Suprapubic skin (tissue), 4 donors: ENCODE measurements around the gene THRAP3. TPM values are rescaled to one million over a fixed set of nuclear protein-coding genes. Genes with fewer than 3 reads are reported as not detected.

ENCODE experiments used
- DNase-seq, 2 donors: peaks; one replicate each; pipeline ENCODE4 v3.0.0-alpha.2; 2019; ENCODE audit warnings: low spot score in 2 of 2
- H3K27ac ChIP-seq: fragments of 200-600 bp; sonication (generic); one replicate; pipeline ENCODE4 v1.5.1; 2019
- H3K27me3 ChIP-seq: fragments of 200-600 bp; sonication (generic); one replicate; pipeline ENCODE4 v1.5.1; 2019
- H3K36me3 ChIP-seq: fragments of 200-600 bp; sonication (generic); one replicate; pipeline ENCODE4 v1.5.1; 2019
- H3K4me1 ChIP-seq: fragments of 200-600 bp; sonication (generic); one replicate; pipeline ENCODE4 v1.5.1; 2019
- H3K4me3 ChIP-seq: fragments of 200-600 bp; sonication (generic); one replicate; pipeline ENCODE4 v1.5.1; 2019; ENCODE audit warnings: mild to moderate bottlenecking
- H3K9me3 ChIP-seq: fragments of 200-600 bp; sonication (generic); one replicate; pipeline ENCODE4 v1.5.1; 2019
- CTCF ChIP-seq, 2 donors: fragments of 200-600 bp in 1 of 2; fragments of 450-650 bp in 1 of 2; sonication (generic) in 1 of 2; IDR thresholded peaks; one replicate each; pipeline ENCODE4 v1.5.1; 2016 to 2019; ENCODE audit warnings: antibody characterized with exemption in 2 of 2, mild to moderate bottlenecking in 1 of 2, moderate library complexity in 1 of 2
- EP300 ChIP-seq: sonication (generic); formaldehyde crosslinking; IDR thresholded peaks from one replicate; pipeline ENCODE4 v1.6.1; 2017; ENCODE audit warnings: antibody characterized with exemption
- POLR2A ChIP-seq, 2 donors: fragments of 450-650 bp; IDR thresholded peaks; one replicate each; pipeline ENCODE4 v1.6.1; 2017; ENCODE audit warnings: antibody characterized with exemption in 2 of 2, mild to moderate bottlenecking in 2 of 2, moderate library complexity in 2 of 2
- POLR2AphosphoS5 ChIP-seq, 3 donors: sonication (generic); formaldehyde crosslinking; IDR thresholded peaks; one replicate each; pipeline ENCODE4 v1.6.1; 2017; ENCODE audit warnings: antibody characterized with exemption in 3 of 3
- WGBS: methylation state at CpG from one replicate; pipeline ENCODE4 v1.1.5; 2018; 5-methylcytosine and 5-hydroxymethylcytosine counted together
- total RNA-seq, 4 donors: library from RNA; depleted of rRNA; stranded (reverse); fragments of >200 nt; gene quantifications; one replicate each; pipeline ENCODE4 v1.1.0, GENCODE V29; 2016

Gene THRAP3
- total RNA-seq, 4 donors from 2014 or later: 73.3 to 93.3 (median 78.2) TPM

- 3% methylated on average over 28 of the region's 46 CpGs for WGBS
- H3K27ac ChIP-seq: peak overlapping the region; percentile 94
- TF ChIP-seq CTCF (IDR thresholded peaks at IDR 0.05): no peak
- no peak for TF ChIP-seq EP300
- no peak for TF ChIP-seq POLR2AphosphoS5 (IDR thresholded peaks at IDR 0.05)
- peak in 1 of 2 donors; percentile 59 for TF ChIP-seq POLR2A (IDR thresholded peaks at IDR 0.05)
- H3K4me3 ChIP-seq: peak overlapping the region; percentile 69
- DNase-seq: peak; percentile 92 to 94
- H3K27me3 ChIP-seq: no peaks in the 10 kb centered on the region
- peaks cover 20% of the 10 kb centered on the region for H3K4me1 ChIP-seq
- H3K36me3 ChIP-seq: peaks cover 27% of the 10 kb centered on the region
- H3K9me3 ChIP-seq: no peaks in the 10 kb centered on the region
These were observed 82.7 kb downstream of the THRAP3 start for GRCh38 chr1:36306902-36307456.

GRCh38 chr1:36307601-36308330 is 83.5 kb downstream of the THRAP3 start:
- 88% methylated on average over 9 of the region's 10 CpGs for WGBS
- Histone ChIP-seq H3K4me3 (peak overlapping the region; percentile 69), H3K4me1 (peaks cover 20% of the 10 kb centered on the region), H3K27ac (no peak overlapping the region), H3K36me3 (peaks cover 19% of the 10 kb centered on the region), H3K27me3 (no peaks in the 10 kb centered on the region), H3K9me3 (no peaks in the 10 kb centered on the region)
- TF ChIP-seq CTCF (IDR thresholded peaks at IDR 0.05): no peak
- TF ChIP-seq POLR2AphosphoS5 (IDR thresholded peaks at IDR 0.05): no peak
- no peak for TF ChIP-seq EP300
- no peak for TF ChIP-seq POLR2A (IDR thresholded peaks at IDR 0.05)
- DNase-seq: peak in 1 of 2 donors; percentile 65

- peaks cover 4% of the 10 kb centered on the region for H3K36me3 ChIP-seq
- TF ChIP-seq POLR2AphosphoS5 (IDR thresholded peaks at IDR 0.05) (no peak), POLR2A (IDR thresholded peaks at IDR 0.05) (no peak), CTCF (IDR thresholded peaks at IDR 0.05) (no peak)
- peak in 1 of 2 donors; percentile 31 for DNase-seq
- H3K27me3 ChIP-seq: no peaks in the 10 kb centered on the region
- no peak overlapping the region for H3K4me3 ChIP-seq
- no peak overlapping the region for H3K27ac ChIP-seq
- H3K4me1 ChIP-seq: peaks cover 20% of the 10 kb centered on the region
- WGBS: 98% methylated on average over 7 of the region's 7 CpGs
- no peaks in the 10 kb centered on the region for H3K9me3 ChIP-seq
These were observed 85.2 kb downstream of the THRAP3 start for GRCh38 chr1:36309397-36309796.

DNA sequence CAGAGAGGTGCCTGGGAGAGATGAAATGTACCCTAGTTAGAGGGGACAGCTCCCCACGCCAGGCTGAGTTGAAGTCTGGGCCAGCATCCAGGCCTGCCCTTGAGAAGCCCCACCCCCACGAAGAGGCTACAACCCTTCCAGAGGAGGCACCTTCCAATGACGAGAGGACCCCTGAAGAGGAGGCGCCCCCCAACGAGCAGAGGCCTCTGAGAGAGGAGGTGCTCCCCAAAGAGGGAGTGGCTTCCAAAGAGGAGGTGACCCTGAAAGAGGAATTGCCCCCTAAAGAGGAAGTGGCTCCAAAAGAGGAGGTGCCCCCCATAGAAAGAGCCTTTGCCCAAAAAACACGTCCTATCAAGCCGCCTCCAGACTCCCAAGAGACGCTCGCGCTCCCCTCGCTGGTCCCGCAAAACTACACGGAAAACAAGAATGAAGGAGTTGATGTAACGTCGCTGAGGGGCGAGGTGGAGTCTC is 96.1 kb downstream of the THRAP3 start:
- no peak for DNase-seq
- H3K9me3 ChIP-seq: no peaks in the 10 kb centered on the region
- peaks cover 37% of the 10 kb centered on the region for H3K4me1 ChIP-seq
- 45% methylated on average over 14 of the region's 16 CpGs for WGBS
- H3K4me3 ChIP-seq: peak overlapping the region; percentile 79
- TF ChIP-seq CTCF (IDR thresholded peaks at IDR 0.05) (no peak), POLR2AphosphoS5 (IDR thresholded peaks at IDR 0.05) (no peak), EP300 (no peak), POLR2A (IDR thresholded peaks at IDR 0.05) (no peak)
- no peaks in the 10 kb centered on the region for H3K36me3 ChIP-seq
- peak overlapping the region; percentile 85 for H3K27ac ChIP-seq
- H3K27me3 ChIP-seq: no peaks in the 10 kb centered on the region

- no peaks in the 10 kb centered on the region for H3K9me3 ChIP-seq
- no peaks in the 10 kb centered on the region for H3K27me3 ChIP-seq
- TF ChIP-seq CTCF (IDR thresholded peaks at IDR 0.05) (no peak), EP300 (no peak), POLR2A (IDR thresholded peaks at IDR 0.05) (no peak), POLR2AphosphoS5 (IDR thresholded peaks at IDR 0.05) (no peak)
- WGBS: 42% methylated on average over 12 of the region's 23 CpGs
- H3K4me3 ChIP-seq: peak overlapping the region; percentile 79
- H3K36me3 ChIP-seq: no peaks in the 10 kb centered on the region
- peak overlapping the region; percentile 85 for H3K27ac ChIP-seq
- DNase-seq: no peak
- H3K4me1 ChIP-seq: peaks cover 37% of the 10 kb centered on the region
These were observed 96.5 kb downstream of the THRAP3 start for GRCh38 chr1:36320767-36321118.
